ENCODE data around the gene TBC1D1. TPM values are rescaled to one million over a fixed set of nuclear protein-coding genes. Genes with fewer than 3 reads are reported as not detected.

The TBC1D1 gene
- total RNA-seq, 1 experiment from 2014 or later, result 42.6 TPM

- Histone ChIP-seq H3K4me3 (ENCODE audit: low read depth, low read length, poor library complexity, severe bottlenecking) (no peak overlapping the region), H3K4me1 (ENCODE audit: insufficient read depth, low read length, poor library complexity, severe bottlenecking) (no peaks in the 10 kb centered on the region), H3K9me3 (ENCODE audit: low read depth, low read length, poor library complexity, severe bottlenecking) (no peaks in the 10 kb centered on the region), H3K36me3 (ENCODE audit: insufficient read depth, low read length, poor library complexity, severe bottlenecking) (no peaks in the 10 kb centered on the region), H3K27me3 (replicated peaks; ENCODE audit: insufficient read depth, low read depth, low read length, poor library complexity) (no peaks in the 10 kb centered on the region), H3K27ac (ENCODE audit: low read depth, low read length, poor library complexity, severe bottlenecking) (no peak overlapping the region)
- DNase-seq (ENCODE audit: low spot score), result no peak
- ChIA-PET CTCF (no interaction called here), POLR2A (ENCODE audit: low non-redundant PET) (no interaction called here)
- intact Hi-C loops (cut with micrococcal nuclease; ENCODE audit: unreplicated experiment), result no loop called here
- no TSS peak for BruUV-seq (replicated peaks)
- TF ChIP-seq EZH2 (IDR thresholded peaks at IDR 0.05; ENCODE audit: borderline replicate concordance, low read depth, low read length, poor library complexity, severe bottlenecking) (no peak), CTCF (conservative IDR thresholded peaks at IDR 0.05; ENCODE audit: low read depth, low read length) (no peak)
Observed at GRCh38 chr4:38088321-38088720, 197.4 kb downstream of the TBC1D1 start.

- BruUV-seq (replicated peaks), result no TSS peak
- TF ChIP-seq EZH2 (IDR thresholded peaks at IDR 0.05; ENCODE audit: borderline replicate concordance, low read depth, low read length, poor library complexity, severe bottlenecking) (no peak), CTCF (conservative IDR thresholded peaks at IDR 0.05; ENCODE audit: low read depth, low read length) (no peak)
- Histone ChIP-seq H3K36me3 (ENCODE audit: insufficient read depth, low read length, poor library complexity, severe bottlenecking) (no peaks in the 10 kb centered on the region), H3K9me3 (ENCODE audit: low read depth, low read length, poor library complexity, severe bottlenecking) (no peaks in the 10 kb centered on the region), H3K4me3 (ENCODE audit: low read depth, low read length, poor library complexity, severe bottlenecking) (no peak overlapping the region), H3K27ac (ENCODE audit: low read depth, low read length, poor library complexity, severe bottlenecking) (no peak overlapping the region), H3K4me1 (ENCODE audit: insufficient read depth, low read length, poor library complexity, severe bottlenecking) (no peaks in the 10 kb centered on the region), H3K27me3 (replicated peaks; ENCODE audit: insufficient read depth, low read depth, low read length, poor library complexity) (no peaks in the 10 kb centered on the region)
- intact Hi-C loops (cut with micrococcal nuclease; ENCODE audit: unreplicated experiment), result no loop called here
- ChIA-PET POLR2A (ENCODE audit: low non-redundant PET) (no interaction called here), CTCF (no interaction called here)
- DNase-seq (ENCODE audit: low spot score), result no peak
Observed at GRCh38 chr4:38089961-38090360, 199.1 kb downstream of the TBC1D1 start.

- Histone ChIP-seq H3K9me3 (ENCODE audit: low read depth, low read length, poor library complexity, severe bottlenecking) (no peaks in the 10 kb centered on the region), H3K36me3 (ENCODE audit: insufficient read depth, low read length, poor library complexity, severe bottlenecking) (no peaks in the 10 kb centered on the region), H3K4me3 (ENCODE audit: low read depth, low read length, poor library complexity, severe bottlenecking) (no peak overlapping the region), H3K27ac (ENCODE audit: low read depth, low read length, poor library complexity, severe bottlenecking) (no peak overlapping the region), H3K27me3 (replicated peaks; ENCODE audit: insufficient read depth, low read depth, low read length, poor library complexity) (no peaks in the 10 kb centered on the region), H3K4me1 (ENCODE audit: insufficient read depth, low read length, poor library complexity, severe bottlenecking) (no peaks in the 10 kb centered on the region)
- ChIA-PET POLR2A (ENCODE audit: low non-redundant PET) (no interaction called here), CTCF (no interaction called here)
- TF ChIP-seq EZH2 (IDR thresholded peaks at IDR 0.05; ENCODE audit: borderline replicate concordance, low read depth, low read length, poor library complexity, severe bottlenecking) (no peak), CTCF (conservative IDR thresholded peaks at IDR 0.05; ENCODE audit: low read depth, low read length) (no peak)
- no TSS peak for BruUV-seq (replicated peaks)
- no peak for DNase-seq (ENCODE audit: low spot score)
- intact Hi-C loops (cut with micrococcal nuclease; ENCODE audit: unreplicated experiment), result no loop called here
Observed at GRCh38 chr4:38090455-38091246, 199.8 kb downstream of the TBC1D1 start.
